ENCODE data around the gene SLC17A9. TPM values are rescaled to one million over a fixed set of nuclear protein-coding genes. Genes with fewer than 3 reads are reported as not detected.
"Not testable (repeated sequence)": the region's sequence is repeated elsewhere in the genome, so short reads cannot be mapped to it uniquely, and the experiment has no call there.

The SLC17A9 gene
- total RNA-seq, 1 donor from 2014 or later, result 1.2 TPM

DNA sequence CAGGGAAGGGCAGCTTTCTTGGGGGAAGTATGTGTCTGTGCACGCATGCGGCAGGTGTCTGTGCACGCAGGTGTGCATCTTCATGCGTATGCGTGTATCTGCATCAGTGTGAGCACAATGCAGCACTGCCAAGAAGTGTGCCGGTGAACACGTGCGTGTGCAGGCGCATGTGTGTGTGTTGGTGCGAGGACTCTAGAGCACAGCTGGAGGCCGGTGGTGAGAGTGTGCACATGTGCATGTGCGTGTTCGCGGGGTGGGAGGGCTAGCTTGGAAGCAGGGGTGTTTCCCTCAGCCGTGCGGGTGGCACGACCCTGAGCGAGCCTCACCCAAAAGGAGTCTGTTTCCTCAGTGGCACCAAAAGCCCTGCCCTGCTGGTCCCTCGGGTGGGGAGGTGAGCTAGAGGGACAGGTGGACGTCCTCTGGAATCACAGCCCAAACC lies 7.5 kb downstream of the SLC17A9 start:
- peaks cover 5% of the 10 kb centered on the region for H3K27me3 Mint-ChIP-seq (ENCODE audit: low read depth)
- no peaks in the 10 kb centered on the region for H3K36me3 Mint-ChIP-seq (ENCODE audit: low read depth)
- DNase-seq (ENCODE audit: low spot score), result no peak
- no peak overlapping the region for H3K4me3 Mint-ChIP-seq (ENCODE audit: unreplicated experiment)
- no peaks in the 10 kb centered on the region for H3K9me3 Mint-ChIP-seq (ENCODE audit: low read depth)
- no peaks in the 10 kb centered on the region for H3K4me1 Mint-ChIP-seq (ENCODE audit: low read depth)
- TF ChIP-seq, protein P1, sequence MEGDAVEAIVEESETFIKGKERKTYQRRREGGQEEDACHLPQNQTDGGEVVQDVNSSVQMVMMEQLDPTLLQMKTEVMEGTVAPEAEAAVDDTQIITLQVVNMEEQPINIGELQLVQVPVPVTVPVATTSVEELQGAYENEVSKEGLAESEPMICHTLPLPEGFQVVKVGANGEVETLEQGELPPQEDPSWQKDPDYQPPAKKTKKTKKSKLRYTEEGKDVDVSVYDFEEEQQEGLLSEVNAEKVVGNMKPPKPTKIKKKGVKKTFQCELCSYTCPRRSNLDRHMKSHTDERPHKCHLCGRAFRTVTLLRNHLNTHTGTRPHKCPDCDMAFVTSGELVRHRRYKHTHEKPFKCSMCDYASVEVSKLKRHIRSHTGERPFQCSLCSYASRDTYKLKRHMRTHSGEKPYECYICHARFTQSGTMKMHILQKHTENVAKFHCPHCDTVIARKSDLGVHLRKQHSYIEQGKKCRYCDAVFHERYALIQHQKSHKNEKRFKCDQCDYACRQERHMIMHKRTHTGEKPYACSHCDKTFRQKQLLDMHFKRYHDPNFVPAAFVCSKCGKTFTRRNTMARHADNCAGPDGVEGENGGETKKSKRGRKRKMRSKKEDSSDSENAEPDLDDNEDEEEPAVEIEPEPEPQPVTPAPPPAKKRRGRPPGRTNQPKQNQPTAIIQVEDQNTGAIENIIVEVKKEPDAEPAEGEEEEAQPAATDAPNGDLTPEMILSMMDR (IDR thresholded peaks at IDR 0.05), result no peak
- H3K27ac Mint-ChIP-seq (ENCODE audit: unreplicated experiment), result no peak overlapping the region

DNA sequence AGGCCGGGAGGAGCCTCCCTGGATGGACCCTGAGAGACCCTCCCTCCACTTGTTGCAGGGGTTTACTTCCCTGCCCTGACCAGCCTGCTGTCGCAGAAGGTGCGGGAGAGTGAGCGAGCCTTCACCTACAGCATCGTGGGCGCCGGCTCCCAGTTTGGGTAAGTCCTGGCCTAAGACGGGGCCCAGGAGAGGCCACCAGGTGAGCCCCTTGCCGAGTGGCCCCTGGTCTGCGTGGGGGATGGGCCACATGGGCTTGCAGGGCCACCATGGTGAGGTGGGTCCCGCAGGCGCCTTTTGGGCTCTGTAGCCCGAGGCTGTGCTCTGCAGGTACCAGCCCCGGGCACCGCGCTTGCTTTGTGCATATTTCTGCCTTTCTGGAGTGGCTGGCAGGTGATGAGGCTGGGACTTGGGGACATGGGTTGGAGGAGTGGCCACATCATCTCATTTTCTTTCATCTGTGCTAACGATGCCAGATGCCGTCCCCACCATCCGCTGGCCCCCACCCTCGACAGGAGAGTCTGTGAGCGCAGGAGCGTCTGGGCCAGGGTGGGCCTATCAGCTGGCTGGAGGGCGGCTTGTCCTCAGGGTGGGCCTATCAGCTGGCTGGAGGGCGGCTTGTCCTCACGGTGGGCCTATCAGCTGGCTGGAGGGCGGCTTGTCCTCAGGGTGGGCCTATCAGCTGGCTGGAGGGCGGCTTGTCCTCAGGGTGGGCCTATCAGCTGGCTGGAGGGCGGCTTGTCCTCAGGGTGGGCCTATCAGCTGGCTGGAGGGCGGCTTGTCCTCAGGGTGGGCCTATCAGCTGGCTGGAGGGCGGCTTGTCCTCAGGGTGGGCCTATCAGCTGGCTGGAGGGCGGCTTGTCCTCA lies 8.2 kb downstream of the SLC17A9 start:
- not testable (repeated sequence) for H3K36me3 Mint-ChIP-seq (ENCODE audit: low read depth); DNase-seq (ENCODE audit: low spot score); H3K9me3 Mint-ChIP-seq (ENCODE audit: low read depth); H3K4me3 Mint-ChIP-seq (ENCODE audit: unreplicated experiment); H3K4me1 Mint-ChIP-seq (ENCODE audit: low read depth); H3K27ac Mint-ChIP-seq (ENCODE audit: unreplicated experiment); H3K27me3 Mint-ChIP-seq (ENCODE audit: low read depth)

DNA sequence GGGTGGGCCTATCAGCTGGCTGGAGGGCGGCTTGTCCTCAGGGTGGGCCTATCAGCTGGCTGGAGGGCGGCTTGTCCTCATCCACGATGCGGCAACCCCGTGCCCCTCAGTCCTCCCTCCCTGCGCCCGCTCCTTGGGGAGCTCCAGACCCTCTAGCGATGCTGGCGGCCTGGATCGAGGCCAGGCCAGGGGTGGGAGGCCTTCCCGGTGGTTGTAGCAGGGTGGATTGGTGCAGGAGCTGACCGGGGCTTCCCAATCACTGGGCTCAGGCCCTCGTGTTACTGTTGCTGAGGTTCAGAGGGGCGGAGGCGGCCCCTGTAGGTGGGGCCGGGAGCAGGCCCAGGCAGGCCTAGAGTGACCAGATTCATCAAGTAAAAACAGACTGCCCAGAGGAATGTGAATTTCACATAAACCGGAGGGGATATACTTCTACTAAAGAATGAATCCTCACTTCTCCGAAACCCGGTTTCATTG lies 8.8 kb downstream of the SLC17A9 start:
- Mint-ChIP-seq H3K4me1 (ENCODE audit: low read depth) (no peaks in the 10 kb centered on the region), H3K27ac (ENCODE audit: unreplicated experiment) (no peak overlapping the region), H3K27me3 (ENCODE audit: low read depth) (peaks cover 10% of the 10 kb centered on the region), H3K9me3 (ENCODE audit: low read depth) (no peaks in the 10 kb centered on the region), H3K4me3 (ENCODE audit: unreplicated experiment) (no peak overlapping the region), H3K36me3 (ENCODE audit: low read depth) (no peaks in the 10 kb centered on the region)
- no peak for DNase-seq (ENCODE audit: low spot score)
- TF ChIP-seq, protein P1 (IDR thresholded peaks at IDR 0.05), result no peak

DNA sequence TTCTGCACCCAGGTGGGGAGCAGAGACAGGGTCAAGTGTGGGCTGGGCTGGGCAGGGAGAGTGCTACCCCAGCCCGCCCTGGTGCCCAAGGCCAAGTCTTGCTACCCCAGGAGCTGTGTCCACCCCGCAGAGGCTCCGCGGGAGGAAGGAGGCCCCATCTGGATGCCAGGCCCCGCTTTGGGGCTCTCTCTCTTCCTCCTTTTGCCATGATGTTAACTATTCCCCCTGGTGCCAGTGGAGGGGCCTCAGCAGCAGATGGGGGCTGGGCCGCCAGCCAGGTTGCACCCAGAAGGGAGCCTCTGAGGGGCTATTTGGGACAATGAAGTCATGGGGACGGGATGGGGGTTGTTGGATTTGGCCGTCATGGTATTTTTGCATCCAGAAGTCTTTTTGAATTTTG lies 9.3 kb downstream of the SLC17A9 start:
- no peak for DNase-seq (ENCODE audit: low spot score)
- H3K9me3 Mint-ChIP-seq (ENCODE audit: low read depth), result no peaks in the 10 kb centered on the region
- no peak overlapping the region for H3K4me3 Mint-ChIP-seq (ENCODE audit: unreplicated experiment)
- H3K27ac Mint-ChIP-seq (ENCODE audit: unreplicated experiment), result no peak overlapping the region
- no peaks in the 10 kb centered on the region for H3K4me1 Mint-ChIP-seq (ENCODE audit: low read depth)
- TF ChIP-seq, protein P1 (IDR thresholded peaks at IDR 0.05), result no peak
- H3K27me3 Mint-ChIP-seq (ENCODE audit: low read depth), result peaks cover 10% of the 10 kb centered on the region
- no peaks in the 10 kb centered on the region for H3K36me3 Mint-ChIP-seq (ENCODE audit: low read depth)

DNA sequence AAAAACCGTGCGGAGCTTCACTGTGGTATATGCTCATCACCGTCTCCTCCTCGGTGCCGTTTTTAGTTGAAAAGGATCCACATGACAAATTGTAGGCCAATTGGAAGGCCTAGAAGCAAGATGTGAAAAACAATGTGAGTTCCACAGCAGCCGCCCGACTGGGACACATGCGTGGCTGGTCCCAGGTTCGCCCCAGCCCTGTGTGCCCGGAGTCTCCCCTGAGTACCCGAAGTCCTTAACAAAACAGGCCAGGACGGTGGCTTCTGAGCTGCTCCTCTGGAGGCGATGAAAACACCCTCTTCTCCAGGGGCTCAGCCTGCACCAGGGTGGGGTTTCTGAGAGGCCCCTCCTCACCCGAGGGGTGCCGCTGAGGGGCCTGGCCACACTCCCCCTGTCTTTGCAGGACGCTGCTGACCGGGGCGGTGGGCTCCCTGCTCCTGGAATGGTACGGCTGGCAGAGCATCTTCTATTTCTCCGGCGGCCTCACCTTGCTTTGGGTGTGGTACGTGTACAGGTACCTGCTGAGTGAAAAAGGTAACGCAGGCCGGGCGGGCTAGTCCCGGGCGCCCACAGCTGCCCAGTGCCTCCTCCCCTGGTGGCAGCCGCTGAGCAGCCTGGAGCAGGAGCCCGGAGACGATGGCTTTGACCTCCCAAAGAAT lies 9.8 kb downstream of the SLC17A9 start:
- Mint-ChIP-seq H3K27ac (ENCODE audit: unreplicated experiment) (no peak overlapping the region), H3K9me3 (ENCODE audit: low read depth) (no peaks in the 10 kb centered on the region), H3K4me1 (ENCODE audit: low read depth) (no peaks in the 10 kb centered on the region), H3K36me3 (ENCODE audit: low read depth) (no peaks in the 10 kb centered on the region), H3K27me3 (ENCODE audit: low read depth) (peaks cover 10% of the 10 kb centered on the region), H3K4me3 (ENCODE audit: unreplicated experiment) (no peak overlapping the region)
- TF ChIP-seq, protein P1 (IDR thresholded peaks at IDR 0.05), result no peak
- no peak for DNase-seq (ENCODE audit: low spot score)
